NCI-H187 treated with DMSO at 0.1 percent for 48 hours (cell line): Measurements from ENCODE around the gene KCNIP4.
"Not testable (repeated sequence)": the region's sequence is repeated elsewhere in the genome, so short reads cannot be mapped to it uniquely, and the experiment has no call there.

ENCODE experiments used
- DNase-seq: peaks from one replicate; lab custom pipeline; 2025; lab: John Stamatoyannopoulos, UW

The KCNIP4 gene

DNA sequence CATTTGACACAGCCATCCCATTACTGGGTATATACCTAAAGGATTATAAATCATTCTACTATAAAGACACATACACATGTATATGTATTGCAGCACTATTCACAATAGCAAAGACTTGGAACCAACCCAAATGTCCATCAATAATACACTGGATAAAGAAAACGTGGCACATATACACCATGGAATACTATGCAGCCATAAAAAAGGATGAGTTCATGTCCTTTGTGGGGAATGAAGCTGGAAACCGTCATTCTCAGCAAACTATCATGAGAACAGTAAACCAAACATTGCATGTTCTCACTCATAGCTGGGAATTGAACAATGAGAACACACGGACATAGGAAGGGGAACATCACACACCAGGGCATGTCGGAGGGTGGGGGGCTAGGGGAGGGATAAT lies 1202.6 kb downstream of the KCNIP4 start:
- DNase-seq = not testable (repeated sequence)

GRCh38 chr4:20735931-20736330 lies 1212.6 kb downstream of the KCNIP4 start:
- DNase-seq = no peak

- DNase-seq = no peak
Observed at GRCh38 chr4:20724915-20725314, 1223.7 kb downstream of the KCNIP4 start.

DNA sequence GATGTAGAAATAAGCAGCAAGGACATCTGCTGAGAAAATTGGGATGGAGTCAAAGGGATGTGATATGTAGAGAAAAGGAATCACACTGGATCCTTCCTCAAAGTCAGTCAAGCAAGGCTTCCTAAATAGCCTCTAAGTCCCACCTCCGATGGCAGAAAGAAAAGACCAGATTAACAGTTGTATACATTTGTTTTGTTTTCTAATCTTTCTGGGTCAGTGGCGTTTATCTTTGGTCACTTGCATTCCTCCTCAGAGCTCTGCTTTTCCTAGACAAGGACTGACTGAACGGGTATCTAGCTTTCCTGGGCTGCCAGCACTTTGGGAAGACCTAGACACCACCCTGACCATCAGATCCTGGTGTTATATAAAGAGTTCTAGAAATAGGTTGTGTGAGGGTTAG lies 1225.1 kb downstream of the KCNIP4 start:
- no peak for DNase-seq

DNA sequence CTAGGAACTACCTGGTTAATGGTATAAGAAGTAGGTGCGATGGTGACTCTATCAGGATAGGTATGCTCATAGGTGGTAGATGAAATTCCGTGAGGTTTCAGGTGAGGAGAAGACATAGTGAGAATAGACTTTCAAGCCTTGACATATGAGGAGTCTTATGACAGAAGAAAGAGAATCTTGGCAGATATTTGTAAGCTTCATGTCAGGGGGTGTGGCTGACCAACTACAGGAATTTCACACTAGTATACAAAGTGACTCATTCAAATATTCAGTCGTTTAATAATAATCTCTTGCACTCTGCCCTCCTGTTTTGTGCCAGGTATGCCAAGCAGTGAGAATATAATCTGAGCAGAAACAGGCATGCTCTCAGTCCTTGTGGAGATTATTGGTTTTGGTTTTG lies 1225.6 kb downstream of the KCNIP4 start:
- no peak for DNase-seq

DNA sequence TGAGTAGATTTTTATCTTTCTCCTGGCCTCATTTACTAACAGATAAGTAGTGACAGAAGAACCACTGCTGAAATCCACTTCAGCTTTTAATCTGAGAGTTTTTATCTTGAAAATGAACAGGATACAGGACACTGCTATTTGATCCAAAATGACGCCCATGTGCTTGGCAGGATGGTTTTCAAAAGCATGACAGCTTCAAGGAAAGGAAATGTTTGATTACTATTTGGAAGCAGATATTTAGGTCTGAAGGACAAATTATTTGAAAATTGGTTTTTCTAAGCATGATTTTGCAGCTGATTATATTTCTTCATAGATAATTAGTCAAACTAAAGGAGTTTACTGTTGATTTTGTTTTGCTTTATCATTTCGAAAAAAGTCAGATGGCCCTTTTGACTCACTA lies 1237.2 kb downstream of the KCNIP4 start:
- no peak for DNase-seq

GRCh38 chr4:20700007-20700761 lies 1248.4 kb downstream of the KCNIP4 start, which contains the start of gene PACRGL:
PACRGL (plus strand) TSS chr4:20700458; CDS start chr4:20704482, 4,024 bp downstream.
- DNase-seq = peak; percentile 95

DNA sequence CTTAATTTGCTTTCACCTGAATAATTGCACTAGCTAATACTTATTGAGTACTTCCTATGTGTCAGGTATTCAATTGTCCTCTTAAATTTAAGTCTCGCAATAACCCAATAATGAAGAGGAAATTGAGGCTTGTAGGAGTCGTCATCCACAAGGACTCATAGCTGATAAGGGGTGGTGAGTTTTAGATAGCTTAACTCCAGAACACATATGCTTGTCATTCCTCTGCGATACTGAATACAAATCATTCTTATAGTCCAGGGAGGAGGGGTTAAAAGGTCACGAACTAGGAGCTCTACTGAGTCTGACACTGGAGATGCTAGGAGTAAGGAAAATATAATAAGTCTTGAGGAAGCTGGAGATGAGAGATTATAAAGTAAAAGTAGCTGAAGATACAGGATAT lies 1249.8 kb downstream of the KCNIP4 start:
- no peak for DNase-seq

- no peak for DNase-seq
Observed at GRCh38 chr4:20698382-20698781, 1250.2 kb downstream of the KCNIP4 start.

GRCh38 chr4:20696815-20697214 lies 1251.8 kb downstream of the KCNIP4 start:
- no peak for DNase-seq

DNA sequence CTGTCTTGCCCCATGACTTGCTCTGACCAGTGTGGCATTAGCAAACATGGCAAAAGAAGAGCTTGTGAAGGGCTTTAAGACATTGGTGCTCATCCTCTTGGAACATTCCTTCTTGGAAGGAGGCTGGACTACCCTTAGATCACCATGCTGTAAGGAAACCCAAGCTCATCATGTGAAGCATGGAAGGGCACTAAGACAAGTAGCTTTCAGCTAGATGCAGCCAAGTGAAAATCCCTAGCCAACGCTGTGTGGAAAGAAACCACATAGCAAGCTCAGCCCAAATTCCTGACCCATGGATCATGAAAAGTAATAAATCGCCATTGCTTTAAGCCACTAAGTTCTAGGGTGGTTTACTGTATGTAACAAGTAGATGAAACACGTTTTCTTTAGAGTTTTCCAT lies 1260.7 kb downstream of the KCNIP4 start:
- no peak for DNase-seq

GRCh38 chr4:20684852-20685763 lies 1263.5 kb downstream of the KCNIP4 start:
- peak; percentile 54 for DNase-seq

DNA sequence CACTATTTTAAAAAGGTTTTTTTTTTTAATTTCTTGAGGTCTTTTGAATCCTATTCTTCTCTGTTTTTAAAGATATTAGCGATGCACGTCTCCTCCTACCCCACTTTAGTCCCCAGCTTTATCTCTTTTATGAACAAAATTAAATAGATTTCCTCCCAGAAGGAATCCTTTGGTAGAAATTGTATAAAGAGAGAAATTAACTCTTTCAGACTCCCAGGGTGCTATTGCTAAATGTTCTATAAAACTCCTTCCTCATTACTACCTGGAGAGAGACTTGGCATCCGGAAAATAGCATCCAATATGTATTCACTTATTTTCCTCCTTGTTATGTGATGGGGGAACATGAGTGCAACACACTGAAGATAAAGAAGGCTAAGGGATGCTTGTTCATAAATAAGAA lies 1264.8 kb downstream of the KCNIP4 start:
- DNase-seq = no peak

DNA sequence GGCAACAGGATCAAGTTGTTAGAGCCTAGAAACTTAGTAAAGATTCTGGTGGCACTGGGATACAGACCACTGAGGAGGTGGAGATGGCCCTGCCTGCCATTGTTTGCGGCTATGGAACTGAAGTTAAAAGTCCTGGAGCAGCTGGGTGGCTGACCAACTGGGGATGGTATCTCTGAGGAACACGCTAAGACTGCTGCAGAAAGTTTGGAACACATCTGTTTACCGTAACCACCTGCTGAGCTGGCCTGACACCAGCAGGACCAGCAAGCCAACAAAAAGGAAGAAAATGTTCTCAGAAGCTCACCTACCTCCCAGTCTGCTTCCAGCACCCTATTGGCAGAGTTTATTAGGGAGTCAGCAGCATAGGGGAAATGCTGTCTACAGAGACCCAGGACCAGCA lies 1265.7 kb downstream of the KCNIP4 start:
- DNase-seq = no peak

DNA sequence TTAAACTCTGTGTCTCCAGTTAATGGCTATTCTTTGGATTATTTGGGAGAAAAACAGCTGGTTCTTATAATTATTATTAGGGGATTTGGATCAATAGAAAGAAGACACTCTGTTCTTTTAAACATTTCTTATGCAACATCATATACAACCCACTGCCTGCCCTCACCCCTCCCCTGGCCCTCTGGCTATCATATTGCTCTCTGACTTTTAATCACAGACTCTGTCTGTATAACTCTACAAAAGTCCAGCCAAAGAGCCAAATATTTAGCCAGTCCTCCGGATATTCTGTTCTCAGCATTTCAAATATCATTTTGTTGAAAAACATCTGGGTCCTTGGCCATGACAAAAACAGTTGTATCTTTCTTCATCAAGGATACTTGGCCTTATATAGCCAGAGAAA lies 1267.3 kb downstream of the KCNIP4 start:
- no peak for DNase-seq

DNA sequence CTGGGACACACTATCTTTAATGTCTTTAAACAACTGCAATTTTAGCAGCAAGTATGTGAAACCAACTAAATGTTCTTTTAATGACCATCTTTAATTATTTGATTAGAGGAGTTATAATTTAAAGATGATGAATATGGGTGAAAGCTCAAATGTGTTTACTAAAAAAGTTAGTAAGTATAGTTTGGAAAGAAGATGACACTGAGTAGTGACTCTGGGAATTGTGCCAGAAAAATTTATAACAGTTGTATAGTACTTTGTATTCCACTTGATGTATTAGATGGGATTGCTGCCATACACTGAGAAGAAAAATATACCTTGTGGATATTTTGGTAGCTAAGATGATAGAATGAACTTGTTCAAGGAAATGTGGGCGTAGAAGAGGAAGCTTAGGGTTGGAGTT lies 1267.8 kb downstream of the KCNIP4 start:
- DNase-seq = no peak

DNA sequence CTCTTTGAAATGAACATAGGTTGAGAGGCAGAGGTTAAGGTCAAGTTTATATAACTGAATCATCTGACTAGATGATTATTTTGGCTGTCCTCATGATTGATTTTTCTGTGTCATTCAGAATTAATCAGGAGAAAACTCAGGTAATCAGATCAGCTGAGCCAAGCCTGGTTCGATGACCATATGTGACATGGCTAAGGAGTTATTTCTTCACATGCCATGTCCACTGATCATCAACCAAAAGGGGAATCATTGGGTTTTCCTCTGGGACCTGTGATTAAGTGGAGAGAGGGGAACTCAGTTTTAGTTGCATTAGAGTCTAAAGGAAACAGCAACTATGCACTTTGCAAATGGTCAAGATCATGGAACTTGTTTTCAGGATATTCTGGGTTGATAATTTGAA lies 1268.6 kb downstream of the KCNIP4 start:
- DNase-seq = no peak
